GM18502 (cell line): Measurements from ENCODE around the gene PALLD.
"Not testable (repeated sequence)": the region's sequence is repeated elsewhere in the genome, so short reads cannot be mapped to it uniquely, and the experiment has no call there.

Experiments used
- ATAC-seq: cut with Tn5 transposase; IDR thresholded peaks from one replicate; pipeline ENCODE4 v1.9.1; 2021; ENCODE audit warnings: mild to moderate bottlenecking; ENCODE audit not compliant: unreplicated experiment, poor library complexity

Gene PALLD

DNA sequence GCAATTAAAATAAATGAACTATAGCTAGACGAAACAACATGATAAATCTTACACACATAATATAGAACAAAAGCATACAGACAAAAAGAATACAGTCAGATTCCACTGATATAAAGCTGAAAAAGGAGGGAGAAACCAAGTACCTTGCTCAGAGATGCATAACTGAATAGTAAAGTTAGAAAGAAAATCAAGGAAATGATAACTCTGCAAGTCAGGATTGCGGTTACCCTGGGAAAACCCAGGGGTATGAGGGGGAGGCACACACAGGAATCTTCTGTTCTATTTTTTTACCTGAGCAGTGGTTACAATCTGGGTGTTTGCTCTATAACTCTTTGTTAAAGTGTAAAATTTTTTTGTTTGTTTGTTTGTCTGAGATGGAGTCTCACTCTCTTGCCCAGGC is 304.1 kb downstream of the PALLD start:
- ATAC-seq: no peak

DNA sequence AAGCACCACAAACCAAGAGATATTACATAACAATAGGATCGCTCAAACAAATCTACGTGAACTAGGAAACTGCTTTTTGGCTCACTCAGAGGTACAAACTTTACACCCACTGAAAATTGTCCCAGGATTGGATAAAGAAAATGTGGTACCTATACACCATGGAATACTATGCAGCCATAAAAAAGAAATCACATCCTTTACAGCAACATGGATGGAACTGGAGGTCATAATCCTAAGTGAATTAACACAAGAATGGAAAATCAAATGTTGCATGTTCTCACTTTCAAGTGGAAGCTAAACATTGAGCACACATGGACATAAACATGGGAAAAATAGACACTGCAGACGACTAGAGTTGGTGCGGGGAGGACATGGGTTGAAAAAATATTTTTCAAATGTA is 305.4 kb downstream of the PALLD start:
- ATAC-seq: no peak

DNA sequence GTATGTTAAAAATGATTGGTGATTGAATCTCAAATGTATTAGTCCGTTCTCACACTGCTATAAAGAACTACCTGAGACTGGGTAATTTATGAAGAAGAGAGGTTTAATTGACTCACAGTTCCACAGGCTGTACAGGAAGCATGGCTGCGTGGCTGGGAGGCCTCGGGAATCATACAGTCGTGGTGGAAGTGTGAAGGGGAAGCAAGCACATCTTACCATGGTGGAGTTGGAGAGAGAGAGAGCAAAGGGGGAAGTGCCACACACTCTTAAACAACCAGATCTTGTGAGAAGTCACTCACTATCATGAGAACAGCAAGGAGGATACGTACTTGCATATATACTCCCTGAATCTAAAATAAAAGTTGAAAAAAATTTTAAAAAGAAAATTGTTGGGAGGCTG is 306.2 kb downstream of the PALLD start:
- ATAC-seq: not testable (repeated sequence)

DNA sequence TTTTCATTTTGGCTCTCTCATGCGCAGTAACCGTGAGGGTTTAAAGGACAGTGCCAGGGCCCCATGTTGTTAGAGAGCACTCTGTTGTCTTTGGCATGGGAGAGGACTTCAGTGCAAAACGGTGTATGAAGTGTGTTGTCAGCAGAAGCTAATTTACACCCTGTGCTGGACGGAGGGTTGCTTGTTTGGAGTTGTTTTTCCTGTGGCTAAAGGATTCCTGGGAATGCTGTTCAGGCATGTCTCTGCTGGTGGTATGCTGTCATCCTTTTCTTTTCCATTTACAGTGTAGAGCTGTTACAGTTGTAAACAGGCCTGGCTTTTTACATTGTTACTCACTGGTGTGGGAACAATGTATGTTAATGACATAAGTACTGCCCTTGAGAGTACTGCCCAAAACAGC is 306.9 kb downstream of the PALLD start:
- ATAC-seq: no peak

DNA sequence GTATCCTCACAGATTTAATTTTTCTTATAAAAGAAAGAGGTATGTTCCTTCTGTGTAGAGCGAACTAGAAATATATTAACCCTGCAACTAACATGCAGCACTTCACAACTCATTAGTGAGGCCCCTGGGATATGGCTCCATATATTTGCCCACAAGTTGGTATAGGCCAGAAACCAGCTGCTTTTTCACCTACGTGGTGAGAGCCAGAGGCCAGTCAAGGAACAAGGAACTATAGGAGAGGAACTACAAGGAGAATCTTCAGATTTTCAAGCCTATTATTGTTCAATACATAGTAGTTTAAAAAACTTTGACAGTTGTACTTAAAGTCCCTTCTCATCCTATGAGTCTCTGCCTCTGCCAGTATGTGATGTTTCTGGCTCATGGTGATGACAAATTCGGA is 307.3 kb downstream of the PALLD start:
- no peak for ATAC-seq

DNA sequence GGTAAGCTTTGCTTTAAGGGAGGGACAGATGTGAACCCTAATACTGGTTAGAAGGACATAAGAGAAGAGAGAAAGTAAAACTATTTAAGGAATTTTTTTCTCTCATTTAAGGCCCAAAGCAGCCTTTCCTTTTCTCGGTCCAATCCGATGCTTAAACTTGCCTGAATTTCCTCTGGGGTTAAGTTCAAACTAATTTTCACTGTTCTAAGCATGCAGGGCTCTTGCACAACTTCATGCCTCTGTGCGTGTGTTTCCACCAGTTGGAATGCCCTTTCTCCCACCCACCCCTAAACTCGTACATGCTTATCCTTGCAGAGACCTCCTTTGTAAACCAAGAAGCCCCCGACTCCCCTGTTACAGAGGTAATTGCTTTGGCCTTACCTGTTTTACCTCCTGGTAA is 308.5 kb downstream of the PALLD start:
- ATAC-seq: no peak

DNA sequence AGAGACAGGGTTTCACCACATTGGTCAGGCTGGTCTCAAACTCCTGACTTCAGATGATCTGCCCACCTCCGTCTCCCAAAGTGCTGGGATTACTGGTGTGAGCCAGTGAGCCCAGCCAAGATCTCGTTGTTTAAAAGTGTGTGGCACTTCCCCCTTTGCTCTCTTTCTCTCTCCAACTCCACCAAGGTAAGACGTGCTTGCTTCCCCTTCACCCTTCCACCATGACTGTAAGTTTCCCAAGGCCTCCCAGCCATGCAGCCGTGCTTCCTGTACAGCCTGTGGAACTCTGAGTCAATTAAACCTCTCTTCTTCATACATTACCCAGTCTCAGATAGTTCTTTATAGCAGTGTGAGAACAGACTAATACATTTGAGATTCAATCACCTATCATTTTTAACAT is 309.4 kb downstream of the PALLD start:
- ATAC-seq: not testable (repeated sequence)

DNA sequence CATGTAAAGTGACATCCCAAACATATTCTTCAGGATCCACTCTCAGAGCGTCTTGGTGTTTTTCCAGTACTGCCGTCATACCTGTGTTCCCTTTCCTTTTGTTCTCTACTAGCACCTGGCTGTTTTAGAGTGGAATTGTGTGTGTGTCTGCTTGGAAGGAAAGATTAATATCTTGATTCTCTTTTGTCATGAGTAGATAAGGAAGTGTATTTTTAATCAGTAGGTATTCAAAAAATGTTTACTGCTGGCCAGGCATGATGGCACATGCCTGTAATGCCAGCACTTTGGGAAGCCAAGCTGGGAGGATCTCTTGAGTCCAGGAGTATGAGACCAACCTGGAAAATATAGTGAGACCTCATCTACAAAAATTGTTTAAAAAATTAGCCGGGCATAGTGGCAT is 314.4 kb downstream of the PALLD start:
- ATAC-seq: no peak

DNA sequence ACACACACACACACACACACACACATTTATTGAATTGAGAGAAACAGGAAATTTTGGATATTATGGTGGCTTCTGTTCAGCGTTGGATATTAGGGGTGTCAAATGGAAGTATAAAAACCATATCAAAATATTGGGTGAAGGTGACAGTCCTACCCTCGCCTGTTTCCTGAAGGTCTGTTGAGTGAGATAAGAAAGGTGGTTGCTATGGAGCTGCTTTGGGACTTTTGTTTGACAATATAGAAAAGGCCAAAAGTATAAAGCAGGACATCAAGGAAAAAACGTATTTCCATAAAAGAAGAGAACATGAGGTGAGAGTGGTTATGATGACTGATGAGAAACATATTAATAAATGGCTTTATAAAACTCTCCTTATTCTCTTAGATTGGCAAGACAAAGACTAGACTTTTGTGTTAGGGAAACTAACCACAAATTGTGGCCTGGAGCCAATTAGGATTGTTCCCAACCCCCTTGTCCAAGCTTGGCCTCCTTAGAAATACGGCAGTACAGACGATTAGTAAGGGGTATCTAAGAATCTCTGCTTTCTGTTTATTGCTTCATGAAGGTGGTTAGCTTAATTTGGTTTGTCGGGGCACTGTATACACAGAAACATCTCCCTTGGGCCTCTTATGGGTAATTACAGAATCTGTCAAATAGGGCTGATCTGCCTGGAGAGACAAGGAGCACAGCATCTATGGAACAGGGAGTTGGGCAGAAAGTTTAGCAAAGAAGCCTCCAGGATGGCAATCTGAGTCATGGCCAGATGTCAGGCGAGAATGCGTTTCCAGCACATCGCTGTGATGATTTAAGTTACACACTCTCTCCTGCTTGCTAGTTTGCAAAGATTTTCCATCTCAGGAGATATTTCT is 315.2 kb downstream of the PALLD start:
- ATAC-seq: no peak

DNA sequence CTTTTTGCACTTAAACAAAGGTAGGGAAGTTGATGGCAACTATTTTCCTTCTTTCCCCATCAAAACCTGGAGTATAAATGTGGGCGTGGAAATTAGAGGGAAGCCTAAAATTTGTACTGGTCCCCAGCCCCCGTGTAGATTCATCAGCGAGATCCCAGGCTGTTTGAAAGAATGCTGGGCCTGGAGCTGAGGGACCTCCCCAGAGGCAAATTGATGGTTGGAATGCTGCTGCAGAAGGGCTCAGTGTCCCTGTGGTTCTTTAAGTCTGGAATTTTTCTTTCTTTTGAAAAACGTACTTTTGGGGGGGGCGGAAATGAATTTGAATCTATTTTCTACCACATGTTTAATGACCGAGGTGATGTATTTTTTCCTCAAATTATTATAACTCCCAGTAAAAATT is 316.0 kb downstream of the PALLD start:
- no peak for ATAC-seq

DNA sequence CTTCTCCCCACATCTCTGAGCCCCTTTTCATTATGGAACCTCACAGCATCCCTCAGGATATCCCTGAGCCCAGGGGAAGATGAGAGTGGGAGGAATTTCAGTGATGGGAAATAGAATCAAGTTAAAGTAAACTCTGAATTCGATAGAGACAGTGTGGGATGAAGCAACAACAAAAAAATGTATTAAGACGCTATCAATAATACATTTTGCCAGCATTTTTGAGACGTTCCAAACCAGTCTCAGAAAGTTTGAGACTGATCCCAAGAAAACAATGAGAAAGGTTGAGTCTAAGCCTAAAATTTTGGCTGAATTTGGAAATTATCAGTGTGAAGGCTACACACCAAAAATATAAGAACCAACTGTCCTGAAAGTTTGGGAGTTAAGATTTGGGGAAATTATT is 317.0 kb downstream of the PALLD start:
- ATAC-seq: no peak

DNA sequence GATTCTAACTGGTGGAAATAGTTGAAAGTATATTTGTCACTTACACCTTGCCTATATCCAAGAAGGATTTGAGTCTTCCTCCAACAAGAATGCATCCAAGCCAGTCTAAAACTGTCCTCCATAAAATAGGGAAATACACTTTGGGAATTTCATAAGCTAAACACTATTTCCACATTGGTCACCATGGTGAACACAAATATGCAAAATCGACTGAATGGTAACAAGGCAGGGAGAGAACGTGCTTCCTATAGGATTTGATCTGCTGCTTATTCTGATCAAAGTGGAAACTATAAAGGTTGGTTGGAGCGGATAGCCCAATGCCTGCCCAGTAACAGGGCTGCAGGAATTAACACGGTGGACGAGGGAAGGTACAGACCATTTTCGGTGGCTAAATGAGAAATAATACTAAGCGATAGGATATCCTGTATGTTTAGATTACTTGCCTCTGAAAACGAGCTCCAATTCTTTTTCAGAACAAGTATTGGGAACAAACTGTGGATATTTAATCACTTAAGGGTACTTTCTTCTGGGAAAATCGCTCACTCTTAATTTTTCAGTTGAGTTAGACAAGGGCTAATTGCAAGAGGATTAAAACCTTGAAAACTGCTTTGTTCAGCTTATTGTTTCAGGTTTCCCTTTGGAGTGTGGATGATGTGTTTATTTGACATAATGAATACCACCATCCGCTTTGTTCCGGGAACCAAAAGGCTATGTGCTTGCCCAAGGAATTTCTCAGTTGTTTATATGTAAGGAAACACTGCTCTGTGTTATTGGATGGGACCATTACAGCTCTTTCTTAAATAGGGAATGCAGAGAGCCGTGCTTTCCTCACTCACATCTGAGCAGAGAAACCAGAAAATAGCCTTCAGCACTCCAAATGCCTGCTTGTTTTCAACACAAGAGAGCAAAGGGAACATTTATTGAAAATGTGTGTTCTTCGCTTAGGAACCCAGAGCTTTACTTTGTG is 318.8 kb downstream of the PALLD start:
- ATAC-seq: no peak

DNA sequence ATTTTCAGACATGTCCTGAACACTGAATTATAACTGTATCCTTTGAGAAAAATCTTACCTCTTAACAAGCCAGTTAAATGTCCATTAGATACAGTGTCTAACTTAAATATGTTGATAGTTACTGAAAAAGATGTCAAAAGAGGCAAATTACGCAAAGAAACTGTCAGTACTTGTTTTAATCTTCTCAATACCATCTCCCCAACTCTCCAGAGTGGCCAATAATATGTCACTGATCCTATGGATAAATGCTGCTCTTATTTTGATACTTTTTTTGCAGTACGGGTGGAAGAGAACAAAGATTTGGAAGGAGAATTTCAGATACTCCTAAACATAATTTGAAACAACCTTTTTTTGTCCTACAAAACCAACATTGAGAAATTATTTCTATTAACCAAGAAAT is 320.5 kb downstream of the PALLD start:
- no peak for ATAC-seq

DNA sequence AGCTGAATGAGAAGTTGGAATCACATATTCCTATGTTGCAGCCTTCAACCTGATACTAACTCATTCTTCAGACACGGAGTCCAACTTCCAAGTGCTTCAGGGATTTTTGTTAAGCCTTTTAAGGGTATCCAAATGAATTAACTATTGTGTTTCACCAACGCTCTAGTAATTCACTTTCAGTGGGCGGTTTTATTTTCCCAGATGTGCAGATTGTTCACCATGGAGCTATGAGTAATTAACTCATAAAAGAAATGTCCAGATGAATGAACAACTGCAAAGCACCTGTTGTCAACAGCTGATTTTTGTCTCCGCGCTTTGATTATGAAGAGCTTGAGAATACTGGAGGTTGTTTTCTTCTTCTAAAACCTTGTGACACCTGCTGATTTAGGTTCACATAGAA is 325.6 kb downstream of the PALLD start:
- ATAC-seq: no peak

DNA sequence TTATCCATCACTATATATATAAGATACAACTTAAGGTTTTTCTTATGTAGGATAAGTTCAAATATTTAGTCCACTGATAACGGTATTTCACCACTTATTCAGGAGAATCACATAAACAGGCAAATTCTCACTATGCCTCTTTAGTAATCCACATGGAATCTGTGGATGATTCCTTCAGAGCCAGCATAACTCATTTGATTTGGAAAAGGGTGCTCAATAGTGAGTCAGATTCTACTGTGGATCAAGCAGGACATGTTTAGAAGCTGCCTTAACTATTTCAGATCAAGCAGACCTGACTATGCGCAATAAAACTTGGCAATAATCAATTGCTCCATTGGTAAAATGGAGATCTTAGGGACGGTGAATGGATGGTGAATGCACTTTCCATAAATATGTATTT is 329.1 kb downstream of the PALLD start:
- no peak for ATAC-seq

DNA sequence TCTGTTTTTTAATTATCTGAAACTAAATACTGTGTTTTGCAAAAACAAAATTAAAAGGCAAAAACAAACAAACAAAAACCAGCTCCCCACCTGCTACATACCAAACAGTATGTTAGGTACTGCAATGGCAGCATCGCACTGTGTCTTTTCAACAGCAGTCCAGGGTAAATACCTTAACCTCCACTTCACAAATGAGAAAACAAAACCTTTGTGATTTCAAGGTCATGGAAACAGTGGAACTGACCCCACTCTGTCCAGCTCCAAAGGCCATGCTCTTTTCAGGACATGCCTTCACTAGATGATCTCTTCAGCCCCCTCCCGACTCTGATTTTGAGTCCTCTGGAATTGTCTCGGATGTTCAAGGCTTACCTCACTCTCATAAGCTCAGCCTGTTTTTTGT is 329.8 kb downstream of the PALLD start:
- ATAC-seq: no peak

DNA sequence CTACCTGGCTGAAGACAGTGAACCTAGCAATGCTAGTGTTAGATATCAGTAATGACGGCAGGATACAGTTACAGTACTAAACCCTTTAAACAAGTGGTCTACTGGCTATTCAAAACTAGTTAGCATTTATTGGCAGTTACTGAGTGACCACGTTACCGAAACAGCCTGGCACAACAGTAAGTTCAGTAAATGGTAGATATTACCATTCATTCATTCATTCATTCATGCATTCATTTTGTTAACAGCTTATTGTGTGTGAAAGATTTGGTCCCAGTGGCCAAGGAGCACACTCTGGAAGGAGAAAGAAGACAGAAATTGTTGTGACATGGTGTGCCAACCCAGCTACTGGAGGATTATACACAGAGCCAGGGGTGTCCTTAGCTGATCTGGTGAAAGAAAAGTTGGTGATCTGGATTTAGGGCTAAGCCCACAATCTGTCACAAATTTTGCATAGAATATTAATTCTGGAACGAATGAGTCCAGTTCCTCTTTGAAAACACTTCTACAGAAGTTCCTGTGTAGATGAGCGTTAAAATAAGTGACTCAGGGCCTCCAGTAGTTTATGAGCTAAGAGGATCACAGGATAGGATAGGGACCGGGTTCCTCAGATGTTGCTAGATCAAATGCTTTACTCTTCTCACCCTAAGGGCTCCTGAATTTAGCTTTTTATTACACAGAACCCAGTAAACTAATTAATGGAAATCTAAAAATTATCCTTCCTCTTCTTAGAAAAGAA is 334.1 kb downstream of the PALLD start:
- no peak for ATAC-seq

DNA sequence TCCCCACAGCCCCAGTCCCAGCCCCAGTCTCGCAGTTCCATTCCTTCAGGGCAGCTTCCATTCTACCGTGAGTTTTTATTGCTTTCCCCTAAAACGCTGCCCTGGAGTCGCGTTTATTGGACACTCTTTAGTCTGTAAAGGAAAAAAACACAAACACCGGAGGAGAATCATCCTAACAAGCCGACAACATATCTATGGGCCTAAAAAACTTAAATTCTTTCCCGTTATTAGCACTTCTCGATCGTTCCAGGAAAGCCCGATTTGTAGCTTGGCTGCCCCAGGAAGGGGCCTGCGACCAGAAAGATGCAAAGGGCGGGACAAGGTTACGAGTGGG is 334.7 kb downstream of the PALLD start:
- ATAC-seq: peak; percentile 3

DNA sequence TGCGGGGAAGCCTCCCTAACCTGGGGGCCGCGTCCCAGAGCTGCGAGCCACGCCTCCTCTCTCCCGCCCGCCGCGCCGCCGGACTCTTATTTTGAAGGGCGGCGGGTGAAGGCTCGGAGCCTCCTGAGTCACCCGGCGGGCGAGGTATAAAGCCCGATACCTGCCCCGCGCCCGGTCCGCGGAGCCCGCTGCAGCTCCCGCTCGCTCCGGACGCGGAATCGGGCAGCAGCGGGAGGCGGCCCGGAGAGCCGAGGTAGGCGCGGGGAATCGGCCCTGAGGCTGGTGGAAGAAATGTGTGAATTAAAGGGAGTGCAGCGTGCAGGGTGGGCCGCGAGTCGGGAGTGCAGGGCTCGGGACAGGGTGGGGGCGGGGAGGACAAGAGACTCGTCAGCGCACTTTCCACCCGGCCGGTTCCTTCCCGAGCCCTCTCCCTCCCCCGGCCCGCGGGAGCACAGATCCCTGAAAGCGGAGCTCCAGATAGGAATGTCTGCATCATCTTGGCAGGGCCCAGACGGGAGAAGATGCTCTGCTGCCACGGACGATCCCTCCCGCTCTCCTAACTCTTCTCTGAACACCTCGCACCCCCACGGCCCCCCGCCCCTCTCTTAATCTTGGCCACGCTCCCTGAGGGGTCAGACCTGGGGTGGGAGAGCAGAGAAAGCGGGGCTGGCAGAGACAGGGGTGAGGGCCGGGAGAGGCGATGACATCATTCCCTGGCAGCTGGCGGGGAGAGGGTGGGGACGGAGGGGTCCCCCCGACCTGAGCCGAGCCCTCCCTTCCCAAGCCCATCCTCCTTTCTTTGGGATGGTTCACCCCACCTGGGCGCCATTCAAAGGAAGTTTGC is 335.3 kb downstream of the PALLD start:
- peak; percentile 93 for ATAC-seq
